Measurements from ENCODE around the gene FABP6. TPM values are rescaled to one million over a fixed set of nuclear protein-coding genes. Genes with fewer than 3 reads are reported as not detected.

Gene FABP6
- total RNA-seq, 5 donors from 2014 or later (not counting 1 experiment from before 2014, with no cell fraction given), result not detected

GRCh38 chr5:160231783-160232342 is 2.6 kb downstream of the FABP6 start:
- H3K36me3 Mint-ChIP-seq, result no peaks in the 10 kb centered on the region
- POLR2A ChIA-PET, result interaction anchor here in 1 of 2 donors (0.7 kb wide), 1 partner anchor 415 kb away, joined by 3 read pairs; no protein-coding TSS in a partner anchor
- DNase-seq (no peak), ATAC-seq (replicated peaks in 1 of 4) (no peak)
- Histone ChIP-seq H3K27ac (ENCODE audit: low read length) (no peak overlapping the region), H3K4me3 (ENCODE audit: control insufficient read depth in 1 of 2, extremely low read depth in 1 of 2, low read length in 1 of 2) (no peak overlapping the region), H3K4me1 (ENCODE audit: control insufficient read depth in 1 of 2, extremely low read depth in 1 of 2, insufficient read depth in 2 of 2, low read length in 2 of 2) (no peaks in the 10 kb centered on the region), H3K36me3 (ENCODE audit: control insufficient read depth in 2 of 2, extremely low read depth in 1 of 2, insufficient read depth in 1 of 2, low read length in 1 of 2) (no peaks in the 10 kb centered on the region), H3K27me3 (replicated peaks in 1 of 2; ENCODE audit: control insufficient read depth in 2 of 2, extremely low read depth in 1 of 2, insufficient read depth in 2 of 2, low read length in 1 of 2) (no peaks in the 10 kb centered on the region), H3K9me3 (no peaks in the 10 kb centered on the region)
- H3K4me3 Mint-ChIP-seq, result no peak overlapping the region
- H3K27me3 Mint-ChIP-seq, result no peaks in the 10 kb centered on the region
- CTCF ChIA-PET, result no interaction called here
- 89% methylated on average over 8 of the region's 10 CpGs for WGBS (ENCODE audit: insufficient coverage)
- no peak overlapping the region for H3K27ac Mint-ChIP-seq
- H3K4me1 Mint-ChIP-seq, result no peaks in the 10 kb centered on the region
- H3K9me3 Mint-ChIP-seq, result no peaks in the 10 kb centered on the region

DNA sequence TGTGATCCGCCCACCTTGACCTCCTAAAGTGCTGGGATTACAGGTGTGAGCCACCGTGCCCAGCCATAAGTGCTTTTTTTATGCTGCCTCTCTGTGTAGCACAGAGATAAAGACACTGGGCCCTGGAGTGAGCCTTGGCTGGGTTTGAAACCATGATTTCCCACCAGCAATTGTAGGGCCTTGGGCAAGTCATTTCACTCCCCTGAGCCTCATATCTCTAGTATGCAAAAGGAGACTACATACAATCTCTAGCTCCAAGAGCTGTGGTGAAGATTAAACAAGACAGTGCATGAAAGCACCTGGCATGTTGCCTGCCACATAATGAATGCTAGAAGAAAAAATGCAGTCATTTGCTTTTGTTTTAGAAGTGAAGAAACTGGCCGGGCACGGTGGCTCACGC is 3.9 kb downstream of the FABP6 start:
- 97% methylated on average over 5 of the region's 5 CpGs for WGBS (ENCODE audit: insufficient coverage)
- CTCF ChIA-PET, result no interaction called here
- Histone ChIP-seq H3K27ac (ENCODE audit: low read length) (no peak overlapping the region), H3K9me3 (no peaks in the 10 kb centered on the region), H3K4me3 (ENCODE audit: control insufficient read depth in 1 of 2, extremely low read depth in 1 of 2, low read length in 1 of 2) (no peak overlapping the region), H3K36me3 (ENCODE audit: control insufficient read depth in 2 of 2, extremely low read depth in 1 of 2, insufficient read depth in 1 of 2, low read length in 1 of 2) (no peaks in the 10 kb centered on the region), H3K4me1 (ENCODE audit: control insufficient read depth in 1 of 2, extremely low read depth in 1 of 2, insufficient read depth in 2 of 2, low read length in 2 of 2) (no peaks in the 10 kb centered on the region), H3K27me3 (replicated peaks in 1 of 2; ENCODE audit: control insufficient read depth in 2 of 2, extremely low read depth in 1 of 2, insufficient read depth in 2 of 2, low read length in 1 of 2) (peaks cover 0 to 4% of the 10 kb centered on the region in 2 experiments)
- Mint-ChIP-seq H3K9me3 (no peaks in the 10 kb centered on the region), H3K4me3 (no peak overlapping the region), H3K27me3 (peaks cover 0 to under 1% of the 10 kb centered on the region in 2 donors), H3K36me3 (no peaks in the 10 kb centered on the region), H3K4me1 (no peaks in the 10 kb centered on the region), H3K27ac (no peak overlapping the region)
- no peak for ATAC-seq (replicated peaks in 1 of 4)
- DNase-seq, result no peak
- POLR2A ChIA-PET, result no interaction called here

GRCh38 chr5:160235731-160236130 is 6.4 kb downstream of the FABP6 start:
- no peaks in the 10 kb centered on the region for H3K4me1 ChIP-seq (ENCODE audit: control insufficient read depth in 1 of 2, extremely low read depth in 1 of 2, insufficient read depth in 2 of 2, low read length in 2 of 2)
- no peak for DNase-seq
- H3K9me3 Mint-ChIP-seq, result no peaks in the 10 kb centered on the region
- no peaks in the 10 kb centered on the region for H3K36me3 ChIP-seq (ENCODE audit: control insufficient read depth in 2 of 2, extremely low read depth in 1 of 2, insufficient read depth in 1 of 2, low read length in 1 of 2)
- WGBS (ENCODE audit: insufficient coverage), result 75% methylated on average over 2 of the region's 5 CpGs
- H3K27me3 Mint-ChIP-seq, result peaks cover 0 to 5% of the 10 kb centered on the region in 2 donors
- no peak overlapping the region for H3K27ac ChIP-seq (ENCODE audit: low read length)
- H3K4me3 Mint-ChIP-seq, result no peak overlapping the region
- POLR2A ChIA-PET, result interaction anchor here in 1 of 2 donors (0.7 kb wide), 1 partner anchor 24 kb away, joined by 9 read pairs; no protein-coding TSS in a partner anchor
- no peak overlapping the region for H3K27ac Mint-ChIP-seq
- peaks cover 0 to 10% of the 10 kb centered on the region in 2 experiments for H3K27me3 ChIP-seq (replicated peaks in 1 of 2; ENCODE audit: control insufficient read depth in 2 of 2, extremely low read depth in 1 of 2, insufficient read depth in 2 of 2, low read length in 1 of 2)
- CTCF ChIA-PET, result interaction anchor here in 1 of 2 donors (0.7 kb wide), 1 partner anchor 60 kb away, joined by 7 read pairs; no protein-coding TSS in a partner anchor
- H3K4me1 Mint-ChIP-seq, result no peaks in the 10 kb centered on the region
- no peak for ATAC-seq (replicated peaks in 1 of 4)
- no peak overlapping the region for H3K4me3 ChIP-seq (ENCODE audit: control insufficient read depth in 1 of 2, extremely low read depth in 1 of 2, low read length in 1 of 2)
- no peaks in the 10 kb centered on the region for H3K9me3 ChIP-seq
- no peaks in the 10 kb centered on the region for H3K36me3 Mint-ChIP-seq

DNA sequence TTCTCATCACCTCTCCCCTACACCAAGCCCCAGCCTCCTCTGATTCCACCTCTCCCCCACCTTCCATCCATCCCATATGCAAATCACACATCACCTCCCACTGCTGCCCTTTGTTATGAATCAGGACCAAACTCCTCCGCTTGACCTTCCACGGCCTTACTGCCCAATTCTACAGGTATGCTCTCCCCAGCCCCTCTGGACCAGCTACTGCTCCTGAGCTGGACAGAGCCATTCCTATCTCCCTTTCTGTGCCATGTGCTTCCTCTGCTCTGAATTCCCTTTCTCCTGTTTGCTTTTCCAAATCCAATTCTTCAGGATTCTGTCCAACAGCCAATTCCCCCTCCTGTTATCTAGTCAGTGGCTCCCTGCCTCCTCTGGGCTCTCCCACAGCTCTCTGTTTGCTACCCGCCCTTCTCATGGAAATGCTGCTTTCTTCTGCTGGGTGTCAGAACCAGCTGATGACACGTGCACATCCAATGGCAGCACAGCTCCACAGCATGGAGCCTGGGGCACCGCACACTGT is 8.3 kb downstream of the FABP6 start:
- Histone ChIP-seq H3K27me3 (replicated peaks in 1 of 2; ENCODE audit: control insufficient read depth in 2 of 2, extremely low read depth in 1 of 2, insufficient read depth in 2 of 2, low read length in 1 of 2) (peaks cover 0 to 10% of the 10 kb centered on the region in 2 experiments), H3K4me3 (ENCODE audit: control insufficient read depth in 1 of 2, extremely low read depth in 1 of 2, low read length in 1 of 2) (no peak overlapping the region), H3K36me3 (ENCODE audit: control insufficient read depth in 2 of 2, extremely low read depth in 1 of 2, insufficient read depth in 1 of 2, low read length in 1 of 2) (no peaks in the 10 kb centered on the region), H3K9me3 (no peaks in the 10 kb centered on the region), H3K4me1 (ENCODE audit: control insufficient read depth in 1 of 2, extremely low read depth in 1 of 2, insufficient read depth in 2 of 2, low read length in 2 of 2) (no peaks in the 10 kb centered on the region), H3K27ac (ENCODE audit: low read length) (no peak overlapping the region)
- H3K36me3 Mint-ChIP-seq, result no peaks in the 10 kb centered on the region
- no peak for ATAC-seq (replicated peaks in 1 of 4)
- ChIA-PET POLR2A (no interaction called here), CTCF (no interaction called here)
- H3K4me1 Mint-ChIP-seq, result no peaks in the 10 kb centered on the region
- no peaks in the 10 kb centered on the region for H3K9me3 Mint-ChIP-seq
- H3K27me3 Mint-ChIP-seq, result peaks cover 0 to 5% of the 10 kb centered on the region in 2 donors
- no peak overlapping the region for H3K27ac Mint-ChIP-seq
- 80% methylated on average over 4 of the region's 5 CpGs for WGBS (ENCODE audit: insufficient coverage)
- DNase-seq, result no peak
- H3K4me3 Mint-ChIP-seq, result no peak overlapping the region

DNA sequence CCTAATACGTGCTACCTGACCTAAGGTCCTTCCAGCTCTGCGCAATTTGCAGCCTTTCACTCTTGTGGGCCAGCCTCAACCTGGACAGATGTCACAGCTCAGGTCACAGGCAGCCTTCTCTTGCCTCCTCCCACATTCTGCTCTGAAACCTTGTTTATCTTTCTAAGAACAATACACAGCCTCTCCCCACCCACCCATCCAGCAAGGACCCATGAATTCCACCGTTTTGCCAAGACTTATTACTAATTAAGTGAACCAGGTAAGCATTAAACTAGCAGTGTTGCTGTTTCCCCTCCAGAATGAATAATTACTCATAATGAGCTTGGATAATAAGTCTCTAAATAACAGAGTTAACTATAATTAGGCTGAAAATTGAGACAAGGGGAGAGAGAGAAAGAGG is 11.0 kb downstream of the FABP6 start:
- H3K9me3 ChIP-seq, result no peaks in the 10 kb centered on the region
- Mint-ChIP-seq H3K9me3 (no peaks in the 10 kb centered on the region), H3K4me3 (no peak overlapping the region), H3K27ac (no peak overlapping the region), H3K27me3 (peaks cover 0 to 5% of the 10 kb centered on the region in 2 donors), H3K36me3 (no peaks in the 10 kb centered on the region), H3K4me1 (no peaks in the 10 kb centered on the region)
- POLR2A ChIA-PET, result interaction anchor here in 1 of 2 donors (0.7 kb wide), 1 partner anchor 63 kb away, joined by 10 read pairs; no protein-coding TSS in a partner anchor
- peaks cover 0 to 10% of the 10 kb centered on the region in 2 experiments for H3K27me3 ChIP-seq (replicated peaks in 1 of 2; ENCODE audit: control insufficient read depth in 2 of 2, extremely low read depth in 1 of 2, insufficient read depth in 2 of 2, low read length in 1 of 2)
- H3K36me3 ChIP-seq (ENCODE audit: control insufficient read depth in 2 of 2, extremely low read depth in 1 of 2, insufficient read depth in 1 of 2, low read length in 1 of 2), result no peaks in the 10 kb centered on the region
- DNase-seq (no peak), ATAC-seq (replicated peaks in 1 of 4) (no peak)
- H3K4me1 ChIP-seq (ENCODE audit: control insufficient read depth in 1 of 2, extremely low read depth in 1 of 2, insufficient read depth in 2 of 2, low read length in 2 of 2), result no peaks in the 10 kb centered on the region
- WGBS (ENCODE audit: insufficient coverage), result 54% methylated on average over 2 of the region's 3 CpGs
- CTCF ChIA-PET, result no interaction called here
- no peak overlapping the region for H3K4me3 ChIP-seq (ENCODE audit: control insufficient read depth in 1 of 2, extremely low read depth in 1 of 2, low read length in 1 of 2)
- no peak overlapping the region for H3K27ac ChIP-seq (ENCODE audit: low read length)

DNA sequence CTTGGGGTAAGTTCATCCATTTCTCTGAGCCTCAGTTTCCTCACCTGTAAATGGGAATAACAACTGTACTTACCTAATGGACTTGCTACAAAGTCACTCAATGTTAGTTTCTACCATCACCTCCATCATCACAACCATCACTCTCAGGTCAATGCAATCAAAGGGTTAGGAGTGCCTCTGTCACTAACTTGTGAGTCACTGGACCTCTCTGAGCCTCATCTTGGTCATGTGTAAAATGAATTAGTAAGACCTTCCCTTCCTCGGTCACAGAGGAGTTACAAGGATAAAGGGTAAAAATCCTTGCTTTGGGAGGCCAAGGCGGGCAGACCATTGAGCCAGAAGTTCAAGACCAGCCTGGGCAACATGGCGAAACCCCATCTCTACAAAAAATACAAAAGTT is 12.8 kb downstream of the FABP6 start:
- Histone ChIP-seq H3K4me1 (ENCODE audit: control insufficient read depth in 1 of 2, extremely low read depth in 1 of 2, insufficient read depth in 2 of 2, low read length in 2 of 2) (no peaks in the 10 kb centered on the region), H3K27ac (ENCODE audit: low read length) (no peak overlapping the region), H3K36me3 (ENCODE audit: control insufficient read depth in 2 of 2, extremely low read depth in 1 of 2, insufficient read depth in 1 of 2, low read length in 1 of 2) (no peaks in the 10 kb centered on the region), H3K27me3 (replicated peaks in 1 of 2; ENCODE audit: control insufficient read depth in 2 of 2, extremely low read depth in 1 of 2, insufficient read depth in 2 of 2, low read length in 1 of 2) (peaks cover 0 to 10% of the 10 kb centered on the region in 2 experiments), H3K9me3 (no peaks in the 10 kb centered on the region), H3K4me3 (ENCODE audit: control insufficient read depth in 1 of 2, extremely low read depth in 1 of 2, low read length in 1 of 2) (no peak overlapping the region)
- ATAC-seq (replicated peaks in 1 of 4), result no peak
- Mint-ChIP-seq H3K4me1 (no peaks in the 10 kb centered on the region), H3K36me3 (no peaks in the 10 kb centered on the region), H3K27ac (no peak overlapping the region), H3K9me3 (no peaks in the 10 kb centered on the region), H3K27me3 (peaks cover 0 to 5% of the 10 kb centered on the region in 2 donors), H3K4me3 (no peak overlapping the region)
- ChIA-PET POLR2A (no interaction called here), CTCF (no interaction called here)
- WGBS (ENCODE audit: insufficient coverage), result no CpG with 5 or more reads among the region's 3 CpGs
- no peak for DNase-seq

All from T-cell (primary cell).